GM18505 (cell line): ENCODE data around the gene PTPN14.

ENCODE experiments used
- ATAC-seq: cut with Tn5 transposase; IDR thresholded peaks from one replicate; pipeline ENCODE4 v1.9.1; 2021; ENCODE audit not compliant: unreplicated experiment
- POLR2A ChIP-seq: IDR thresholded peaks from 4 replicates; pipeline ENCODE4 v1.6.1; 2011; ENCODE audit warnings: borderline replicate concordance; ENCODE audit not compliant: insufficient read depth, insufficient read length; ENCODE audit errors: extremely low read depth

The PTPN14 gene

DNA sequence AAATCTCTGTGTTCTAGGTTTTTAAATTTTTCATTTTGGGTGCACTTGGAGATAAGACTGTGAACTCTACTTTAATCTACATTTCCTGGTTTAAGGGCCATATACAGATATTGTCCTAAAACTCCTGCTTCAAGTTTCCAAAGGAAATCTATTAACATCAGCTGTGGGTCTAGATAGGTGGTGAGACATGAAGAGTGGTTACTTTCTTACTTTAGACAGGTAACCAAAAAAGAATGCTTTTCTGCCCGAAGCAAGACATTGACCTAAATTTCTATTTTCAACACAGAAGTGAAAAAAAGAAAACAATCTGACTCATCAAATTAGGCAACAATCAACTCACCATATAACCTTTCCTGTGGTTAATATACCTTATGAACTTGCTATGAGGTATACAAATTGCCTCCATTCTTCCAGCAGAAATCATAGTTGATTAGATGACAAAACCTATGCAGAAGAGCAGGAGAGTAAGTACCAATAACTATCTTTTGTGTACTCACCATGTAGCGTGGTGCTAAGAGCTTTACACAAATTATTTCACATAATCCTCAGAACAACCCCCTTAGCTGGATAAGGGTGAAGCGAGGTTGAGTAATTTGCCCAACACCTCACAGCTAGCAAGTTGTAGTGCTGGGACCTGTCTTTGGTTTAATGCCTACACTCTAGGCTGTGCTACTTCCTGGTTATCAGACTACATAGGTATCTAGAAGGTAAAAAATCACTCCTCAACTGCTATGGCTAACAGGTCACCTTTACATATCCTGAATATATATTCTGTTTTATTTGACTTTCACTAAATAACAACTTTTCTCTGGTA is 23.4 kb upstream of the PTPN14 start:
- no peak for ATAC-seq
- TF ChIP-seq POLR2A = no peak

DNA sequence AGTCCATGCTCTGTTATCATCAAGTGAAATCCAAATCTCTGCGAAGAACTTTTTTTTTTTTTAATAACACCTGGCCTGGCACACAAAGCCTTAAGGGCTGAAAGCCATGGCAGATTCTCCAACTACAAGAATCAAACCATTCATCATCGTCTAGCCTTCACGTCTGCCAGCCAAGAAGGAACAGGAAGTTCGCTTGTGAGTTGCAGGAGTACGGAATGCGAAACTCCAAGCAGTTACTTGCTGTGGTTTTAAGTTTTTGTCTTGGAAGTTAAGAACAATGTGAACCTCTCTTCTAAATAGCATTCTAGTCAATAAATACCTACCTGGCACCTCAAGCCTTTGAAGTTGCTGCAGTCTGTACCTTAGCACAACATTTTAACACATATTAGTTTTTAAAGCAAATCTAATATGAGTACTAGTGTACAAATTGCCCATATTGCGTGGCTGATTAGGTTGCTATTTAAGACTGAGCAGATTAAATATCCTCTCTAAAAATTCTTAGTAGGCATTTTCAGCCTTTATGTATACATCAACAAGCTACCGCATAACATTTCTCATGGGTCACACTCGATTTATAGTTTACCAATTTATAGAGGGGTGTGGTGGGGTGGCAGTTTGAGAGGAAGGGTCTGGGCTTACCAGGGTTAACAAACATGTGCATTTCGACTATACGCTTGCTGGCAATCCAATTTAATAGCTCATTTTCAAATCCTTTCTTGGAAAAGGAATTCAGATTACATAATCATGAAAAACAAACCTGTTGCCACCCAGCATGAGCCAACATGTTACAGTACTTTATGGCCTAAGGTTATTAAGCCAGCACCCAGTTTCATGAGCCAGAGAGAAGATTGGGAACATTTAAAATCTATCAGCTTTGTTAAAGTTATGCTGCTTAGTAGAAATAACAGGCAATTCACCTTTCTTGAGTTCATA is 22.2 kb upstream of the PTPN14 start:
- no peak for TF ChIP-seq POLR2A

DNA sequence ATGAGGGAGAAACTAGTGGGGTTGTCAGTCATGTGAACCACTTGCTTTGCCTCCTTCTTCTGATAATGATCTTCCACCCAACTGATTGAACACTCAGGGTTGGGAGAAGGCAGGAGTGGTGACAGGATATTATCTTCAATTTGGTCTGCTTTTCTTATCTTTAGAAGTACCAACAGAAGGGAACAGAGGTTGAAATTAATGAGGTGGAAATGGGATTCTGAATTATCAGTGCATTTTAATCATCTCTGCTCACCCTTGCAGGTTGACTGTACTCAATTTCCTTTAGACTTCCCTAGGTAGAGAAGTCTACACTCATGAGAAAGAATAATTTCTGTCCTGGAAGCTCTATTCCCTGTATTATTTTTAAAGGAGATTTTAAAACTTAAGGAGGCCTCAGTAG is 19.9 kb upstream of the PTPN14 start:
- TF ChIP-seq POLR2A = no peak
- ATAC-seq = no peak

More for the DNA sequence above, 22.2 kb upstream of the PTPN14 start:
- no peak for ATAC-seq

DNA sequence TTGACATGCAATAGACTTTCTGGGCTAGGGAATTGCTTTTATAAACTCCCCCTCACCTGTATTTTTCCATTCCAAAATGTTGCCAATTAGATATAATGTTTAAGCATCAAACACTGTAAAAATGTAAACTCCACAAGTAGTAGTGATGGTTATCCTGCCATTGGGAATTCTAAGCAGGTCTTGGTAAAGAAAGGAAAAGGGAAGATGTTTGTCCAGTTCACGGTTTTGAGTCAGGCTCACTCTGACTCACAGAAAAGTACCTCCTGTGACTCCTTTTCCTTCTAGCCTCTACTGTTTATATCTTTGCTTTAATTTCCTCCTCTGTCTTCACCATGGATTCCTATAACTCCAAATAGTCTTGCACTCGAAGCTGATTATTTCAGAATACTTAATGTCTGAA is 19.0 kb upstream of the PTPN14 start:
- no peak for ATAC-seq
- no peak for TF ChIP-seq POLR2A

- no peak for TF ChIP-seq POLR2A
- no peak for ATAC-seq
These were observed 18.1 kb upstream of the PTPN14 start for GRCh38 chr1:214569357-214570004.

- ATAC-seq = no peak
- TF ChIP-seq POLR2A = no peak
These were observed 16.9 kb upstream of the PTPN14 start for GRCh38 chr1:214568328-214568727.

DNA sequence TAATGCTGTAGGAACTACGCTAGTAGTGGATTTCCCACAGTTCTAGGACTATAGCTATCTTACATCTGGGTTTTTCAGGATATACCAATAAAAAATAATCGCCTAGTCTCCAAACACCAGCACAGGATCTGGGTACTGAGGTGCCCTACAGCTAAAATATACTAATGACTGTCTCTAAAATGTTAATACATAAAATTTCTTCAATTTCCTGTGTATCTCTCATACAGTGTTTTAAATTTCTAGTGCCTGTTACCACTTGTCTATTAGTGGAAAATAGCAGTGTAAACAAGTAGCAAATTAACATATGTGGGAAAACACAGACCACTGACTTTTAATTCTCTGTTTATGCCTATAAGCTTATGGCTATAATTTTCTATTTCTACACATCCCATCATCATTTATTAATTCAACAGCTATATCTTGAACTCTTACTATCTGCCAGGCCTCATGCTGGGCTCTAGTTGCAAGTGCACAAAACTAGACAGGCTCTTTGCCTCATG is 16.1 kb upstream of the PTPN14 start:
- no peak for ATAC-seq
- no peak for TF ChIP-seq POLR2A

DNA sequence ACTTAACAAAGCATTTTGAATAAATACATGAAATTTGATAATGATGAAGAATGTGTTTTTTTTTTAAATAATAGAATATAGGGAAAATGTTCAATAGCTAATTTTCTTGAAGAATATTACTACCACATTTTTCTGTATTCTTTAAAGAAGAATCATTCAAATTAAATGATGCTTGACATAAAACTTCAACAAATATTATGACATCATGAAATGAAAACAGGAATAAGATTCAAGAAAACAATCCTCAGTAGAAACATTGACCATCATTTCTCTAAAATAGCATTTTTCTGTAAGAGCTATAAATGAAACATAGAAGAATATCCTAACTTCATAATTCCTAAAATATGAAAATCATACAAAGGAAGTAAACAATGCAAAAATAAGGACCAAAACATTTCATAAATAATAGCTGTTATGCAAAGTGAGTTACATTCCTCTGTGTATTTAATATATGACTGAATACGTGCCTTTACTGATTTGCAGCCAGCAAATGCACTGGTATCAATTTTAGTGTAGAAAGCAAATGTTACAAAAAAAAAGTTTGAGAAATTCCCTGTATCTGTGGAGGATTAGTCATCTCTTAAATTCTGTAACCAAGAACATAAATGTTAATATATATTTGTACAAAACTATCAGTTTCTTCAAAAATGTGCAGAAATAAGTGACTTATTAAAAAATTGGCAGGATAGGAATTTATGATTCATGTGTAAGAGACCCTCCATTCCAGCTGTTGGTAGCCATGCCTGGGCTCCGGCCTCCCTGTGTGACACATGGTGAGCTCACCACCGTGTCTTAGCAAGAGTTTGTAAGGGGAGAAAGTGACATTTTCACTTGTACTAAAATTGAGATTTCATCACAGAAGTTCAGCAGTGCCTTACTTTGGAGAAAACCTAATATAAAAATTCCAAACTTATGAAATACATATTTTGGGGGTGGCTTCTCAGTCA is 15.0 kb upstream of the PTPN14 start:
- TF ChIP-seq POLR2A = no peak
- peak; percentile 41 for ATAC-seq

DNA sequence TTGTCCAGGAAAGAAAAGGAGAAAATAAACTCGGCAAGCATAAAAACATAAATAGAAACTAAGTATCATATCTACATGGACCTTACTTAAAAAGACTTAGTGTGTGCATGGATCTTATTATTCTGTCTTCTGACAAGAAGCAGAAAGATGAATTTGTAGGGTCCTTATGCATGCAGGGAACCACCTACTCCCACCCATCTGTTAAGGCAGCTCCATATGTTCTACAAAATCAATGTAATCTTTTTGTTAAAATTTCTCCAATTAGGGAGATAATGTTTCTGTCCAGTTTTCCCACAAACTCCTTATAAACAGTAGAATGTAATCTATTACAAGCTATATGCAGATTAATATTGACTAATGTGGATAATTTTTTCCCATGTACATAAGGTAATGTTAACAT is 13.9 kb upstream of the PTPN14 start:
- ATAC-seq = no peak
- TF ChIP-seq POLR2A = no peak

DNA sequence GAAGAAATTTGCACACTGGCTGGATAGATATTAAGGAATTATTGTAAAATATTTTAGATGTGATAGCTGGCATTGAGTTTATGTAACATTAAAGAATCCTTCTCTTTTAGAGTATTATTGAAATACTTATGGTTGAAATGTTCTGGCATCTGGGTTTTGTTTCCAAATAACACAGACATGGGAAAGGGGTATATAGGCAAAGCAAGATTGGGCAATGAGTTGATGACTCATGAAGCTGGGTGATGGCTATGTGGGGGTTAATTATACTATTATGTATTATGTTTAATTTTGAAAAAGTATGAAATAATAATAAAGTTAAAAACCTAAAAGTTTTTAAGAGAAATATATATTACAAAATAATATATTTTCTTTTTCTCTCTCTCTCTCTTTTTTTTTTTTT is 12.5 kb upstream of the PTPN14 start:
- no peak for ATAC-seq
- no peak for TF ChIP-seq POLR2A

DNA sequence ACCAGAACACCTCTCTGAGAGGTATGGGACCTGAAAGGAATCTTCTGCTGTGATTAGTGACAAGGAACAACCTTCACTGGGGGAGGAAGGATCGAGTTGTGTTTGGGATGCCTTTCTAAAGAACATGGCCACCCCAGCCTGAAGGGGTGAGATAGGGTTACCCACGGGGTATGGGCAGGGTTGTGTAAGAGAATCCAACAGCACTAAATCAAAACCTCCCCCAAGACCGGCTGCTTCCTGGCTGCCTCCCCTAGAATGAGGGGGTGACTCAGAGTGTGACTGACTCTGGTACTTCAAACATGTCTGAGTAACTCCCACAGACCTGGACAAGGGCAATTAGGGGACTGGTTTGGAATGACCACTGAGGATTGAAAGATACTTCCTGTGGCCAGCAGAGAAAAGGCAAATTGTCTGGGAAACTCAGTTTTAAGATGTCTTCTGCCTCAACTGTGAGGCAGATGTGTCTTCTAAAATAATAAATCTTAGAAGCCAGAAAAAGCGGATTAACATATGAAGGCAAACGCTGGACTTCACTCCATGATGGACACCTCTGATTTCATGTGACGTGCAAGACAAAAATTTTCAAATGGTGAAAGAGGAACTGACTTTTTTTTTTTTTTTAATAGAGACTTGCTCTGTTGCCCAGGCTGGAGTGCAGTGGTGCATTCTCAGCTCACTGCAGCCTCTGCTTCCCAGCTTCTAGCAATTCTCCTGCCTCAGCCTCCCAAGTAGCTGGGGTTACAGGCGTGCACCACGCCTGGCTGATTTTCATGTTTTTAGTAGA is 6.7 kb upstream of the PTPN14 start:
- peak; percentile 73 for ATAC-seq
- TF ChIP-seq POLR2A = no peak
